HK-2 (cell line): ENCODE results near the gene DENND2D.

Source experiments
- DNase-seq: peaks from one replicate; pipeline ENCODE4 v3.0.0-alpha.2; 2018; ENCODE audit not compliant: unreplicated experiment

Gene DENND2D

GRCh38 chr1:111199881-111200801 lies at the start of gene DENND2D:
DENND2D (minus strand) TSS chr1:111200646; CDS start chr1:111200459, 187 bp downstream.
- DNase-seq, result no peak

DNA sequence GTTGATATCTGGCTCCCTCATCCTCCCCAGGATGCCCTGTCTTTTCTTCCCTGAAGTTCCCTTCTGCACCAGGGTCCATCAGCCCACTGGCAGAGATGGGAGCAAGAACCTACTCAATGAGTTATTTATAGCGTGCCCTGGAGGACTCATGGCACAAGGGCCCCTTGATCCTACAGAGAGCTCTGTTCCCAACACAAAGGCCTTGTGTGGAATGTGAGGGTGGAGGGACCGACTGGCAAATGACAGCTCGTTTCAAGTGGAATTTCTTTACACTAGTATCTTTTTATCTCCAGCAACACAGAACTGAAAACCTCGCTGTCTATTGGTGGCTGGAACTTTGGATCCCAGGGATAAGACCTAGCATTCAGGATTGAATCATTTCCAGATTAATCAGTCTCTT lies 49.5 kb upstream of the DENND2D start:
- DNase-seq, result no peak

- DNase-seq, result no peak
These were observed 46.8 kb upstream of the DENND2D start for GRCh38 chr1:111247125-111247838.

DNA sequence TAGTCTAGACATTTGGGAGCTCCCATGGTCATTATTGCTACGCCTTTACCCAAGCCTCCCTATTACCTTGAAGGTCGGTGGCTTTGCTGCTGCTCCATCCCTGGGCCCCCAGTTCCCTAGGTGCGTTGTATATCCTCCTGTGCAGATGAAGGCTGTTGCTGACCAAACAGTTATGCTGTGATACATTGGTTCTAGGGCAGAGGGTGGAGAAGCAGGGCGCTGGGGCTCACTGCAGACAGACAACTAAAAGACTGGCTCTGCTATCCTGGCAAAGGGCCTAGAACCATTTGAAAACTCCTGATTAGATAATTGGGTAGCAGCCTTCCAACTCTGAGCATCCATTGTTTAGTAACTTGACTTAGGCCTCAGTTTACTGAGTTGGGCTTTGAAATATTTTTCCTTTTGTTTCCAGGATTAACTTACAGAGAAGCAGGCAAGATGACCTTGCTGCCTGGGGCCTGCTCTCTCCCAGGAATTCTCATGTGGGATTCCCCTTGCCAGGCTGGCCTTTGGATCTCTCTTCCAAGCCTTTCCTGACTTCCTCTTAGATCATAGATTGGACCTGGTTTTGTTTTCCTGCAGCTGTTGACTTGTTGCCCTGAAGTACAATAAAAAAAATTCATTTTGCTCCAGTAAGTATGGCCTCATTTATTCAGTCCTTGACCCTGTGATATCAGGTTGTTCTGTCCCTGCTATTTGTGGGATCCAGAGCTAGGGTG lies 42.5 kb upstream of the DENND2D start:
- no peak for DNase-seq

DNA sequence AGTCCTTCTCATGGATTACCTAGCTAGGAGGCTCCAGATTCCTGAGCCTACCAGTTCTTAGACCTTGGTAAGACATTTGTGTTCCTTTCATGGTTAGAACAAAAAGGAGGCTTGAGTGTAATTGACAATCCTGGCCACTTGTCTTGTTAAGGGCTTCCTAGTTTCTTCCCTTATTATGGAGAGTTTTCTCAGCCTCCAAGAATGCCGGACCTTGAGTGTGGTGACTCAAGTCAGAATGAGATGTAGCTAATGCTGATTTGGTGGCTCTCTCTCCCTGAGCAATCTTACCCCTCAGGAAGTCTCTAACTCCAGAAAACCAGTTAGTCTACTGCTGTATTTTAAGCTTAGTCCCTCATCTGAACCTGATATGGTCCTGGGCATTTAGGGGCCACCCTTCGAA lies 41.4 kb upstream of the DENND2D start:
- no peak for DNase-seq

GRCh38 chr1:111238056-111238795 lies 37.8 kb upstream of the DENND2D start:
- DNase-seq, result no peak

- no peak for DNase-seq
These were observed 36.4 kb upstream of the DENND2D start for GRCh38 chr1:111236806-111237205.

DNA sequence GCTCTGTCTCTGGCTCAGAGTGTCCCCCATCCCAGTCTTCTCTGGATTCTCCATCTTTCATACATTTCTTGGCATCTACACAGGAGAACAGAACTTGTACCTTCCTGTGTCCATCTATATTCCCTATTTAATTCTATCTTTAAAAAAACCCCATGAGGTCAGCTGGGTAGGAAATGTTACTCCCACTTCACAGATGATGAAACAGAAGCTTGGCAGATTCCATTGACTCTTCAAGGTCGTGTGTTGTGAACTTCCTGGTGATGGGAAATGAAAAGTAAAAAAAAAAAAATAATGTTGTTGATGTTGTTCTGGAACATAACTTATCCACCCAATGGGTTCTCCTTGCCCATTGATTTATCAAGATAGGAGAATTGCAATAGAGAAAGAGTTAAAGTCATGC lies 35.9 kb upstream of the DENND2D start:
- no peak for DNase-seq

DNA sequence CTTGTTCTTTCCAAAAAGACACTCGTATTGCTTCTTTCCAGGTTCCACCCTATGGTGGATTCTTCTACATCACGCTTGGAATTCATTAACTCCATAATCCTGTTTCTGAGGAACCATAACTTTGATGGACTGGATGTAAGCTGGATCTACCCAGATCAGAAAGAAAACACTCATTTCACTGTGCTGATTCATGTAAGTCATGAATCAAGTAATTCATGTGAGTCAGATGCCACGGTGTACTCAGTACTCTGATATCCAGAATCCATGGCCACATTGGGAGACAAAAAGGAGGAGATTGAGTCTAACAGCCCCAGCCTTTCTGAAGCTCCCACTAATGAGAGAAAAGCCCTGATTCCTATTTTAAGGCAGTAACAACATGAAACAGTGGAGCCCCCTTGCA lies 34.4 kb upstream of the DENND2D start:
- DNase-seq, result no peak

GRCh38 chr1:111234258-111234657 lies 33.8 kb upstream of the DENND2D start:
- no peak for DNase-seq

GRCh38 chr1:111232134-111232533 lies 31.7 kb upstream of the DENND2D start:
- DNase-seq, result no peak

GRCh38 chr1:111228748-111229126 lies 28.3 kb upstream of the DENND2D start:
- no peak for DNase-seq

DNA sequence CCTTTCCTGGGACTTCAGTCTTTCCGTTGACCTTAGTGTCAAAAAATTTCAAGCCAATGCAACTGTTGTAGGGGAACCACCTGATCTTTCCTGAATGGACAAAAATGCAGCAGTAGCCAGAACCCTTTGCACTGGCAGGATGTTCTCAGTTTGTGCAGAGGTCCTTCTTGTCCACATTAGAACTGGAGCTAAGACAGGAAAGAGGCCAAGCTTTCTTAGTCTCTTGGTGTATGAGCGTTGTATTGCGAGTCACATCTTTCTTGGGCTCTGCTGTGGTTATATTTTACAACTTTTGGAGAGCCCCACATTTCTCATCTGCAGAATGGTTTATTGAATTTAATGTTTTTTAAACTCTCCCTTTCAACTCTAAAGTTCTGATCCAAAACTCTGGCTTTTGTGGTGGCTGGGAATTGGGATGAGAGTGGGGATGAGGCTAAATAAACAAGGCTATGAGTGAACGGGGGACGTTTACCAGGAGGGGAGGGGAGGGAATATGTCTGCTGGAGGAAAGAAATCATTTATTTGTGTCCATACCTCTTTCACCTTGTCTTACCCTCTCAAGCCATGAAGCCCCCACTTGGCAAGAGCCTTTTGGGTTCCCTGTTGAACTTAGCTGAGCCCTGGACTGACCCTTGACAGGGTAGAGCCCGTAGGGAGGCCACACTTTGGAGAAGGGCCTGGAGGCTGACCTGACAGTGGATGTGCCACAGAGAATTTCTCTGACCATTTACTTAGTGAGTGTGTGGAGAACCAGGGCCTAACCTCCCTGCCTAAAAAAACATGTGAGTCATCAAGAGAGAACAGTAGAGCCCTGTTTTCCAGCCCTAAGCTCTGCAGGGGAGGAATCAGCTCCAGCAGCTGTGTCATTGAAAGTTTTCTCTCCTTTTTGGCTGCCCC lies 27.7 kb upstream of the DENND2D start:
- no peak for DNase-seq

DNA sequence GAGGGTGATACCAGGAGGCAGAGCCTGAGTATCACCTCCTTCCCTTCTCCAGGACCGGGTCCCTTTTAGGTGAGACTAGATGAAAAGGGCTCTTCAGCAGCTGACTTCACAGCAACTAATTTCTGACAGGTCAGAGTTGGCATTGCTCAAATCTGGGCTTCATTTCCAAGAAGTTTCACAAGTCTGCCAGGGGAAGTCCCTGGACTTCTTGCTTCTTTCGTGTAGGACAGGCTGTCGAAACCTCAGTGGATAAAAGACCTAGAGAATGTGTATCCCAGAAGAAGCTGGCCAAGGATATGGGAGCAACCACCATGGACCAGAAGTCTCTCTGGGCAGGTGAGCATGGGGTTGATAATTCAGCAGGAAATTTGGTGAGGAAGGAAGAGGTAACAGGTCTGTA lies 27.0 kb upstream of the DENND2D start, which contains the start of gene CHI3L2:
TSS of gene CHI3L2 (plus strand) at position 280 of the 400 bp plus-strand sequence. CDS start at position 297, 17 bp downstream.
- no peak for DNase-seq

DNA sequence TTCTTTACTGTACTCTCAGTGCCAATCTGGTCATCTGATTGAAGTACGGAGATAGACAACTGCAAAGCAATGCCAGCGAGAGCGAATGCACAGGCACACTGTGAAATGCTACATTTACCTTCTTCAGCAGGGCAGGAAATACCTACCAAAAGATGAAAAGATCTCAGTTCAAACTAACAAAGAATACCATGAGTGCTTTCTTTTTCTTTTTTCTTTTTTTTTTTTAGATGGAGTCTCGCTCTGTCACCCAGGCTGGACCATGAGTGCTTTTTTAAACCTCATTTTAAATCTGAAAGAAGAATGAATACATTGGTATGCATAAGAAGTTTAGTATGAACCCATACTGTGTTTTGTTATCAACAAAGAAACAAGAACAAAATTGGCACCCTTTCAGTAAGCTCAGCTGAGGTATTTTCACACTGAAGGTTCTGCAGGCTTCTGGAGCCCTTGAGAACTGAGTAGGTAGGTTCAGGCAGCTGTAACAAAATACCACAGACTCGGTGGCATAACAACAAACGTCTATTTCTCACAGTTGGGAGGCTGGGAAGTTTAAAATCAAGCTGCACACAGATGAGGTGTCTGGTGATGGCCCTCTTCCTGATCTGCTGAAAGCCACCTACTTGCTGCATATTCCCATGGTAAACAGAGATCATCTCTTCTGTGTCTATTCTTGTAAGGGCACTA lies 25.4 kb upstream of the DENND2D start:
- DNase-seq, result no peak

DNA sequence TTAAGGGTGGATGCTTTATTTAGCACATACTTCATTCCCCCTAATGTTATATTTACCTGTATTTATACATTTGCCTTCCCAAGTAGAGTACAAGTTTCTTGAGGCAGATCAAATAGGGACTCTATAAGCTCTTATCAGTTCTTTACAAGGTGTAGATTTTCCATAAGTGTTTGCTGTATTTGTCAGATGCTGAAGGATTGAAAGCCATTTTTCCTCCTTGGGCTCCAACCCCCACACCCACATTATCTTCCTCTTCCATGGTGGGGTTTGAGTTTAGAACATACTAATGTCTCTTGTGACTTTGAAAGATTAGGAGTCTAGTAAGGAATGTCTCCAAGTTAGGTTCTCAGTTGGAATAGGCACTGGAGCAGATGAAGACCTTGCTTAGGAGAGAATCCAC lies 24.6 kb upstream of the DENND2D start:
- no peak for DNase-seq

DNA sequence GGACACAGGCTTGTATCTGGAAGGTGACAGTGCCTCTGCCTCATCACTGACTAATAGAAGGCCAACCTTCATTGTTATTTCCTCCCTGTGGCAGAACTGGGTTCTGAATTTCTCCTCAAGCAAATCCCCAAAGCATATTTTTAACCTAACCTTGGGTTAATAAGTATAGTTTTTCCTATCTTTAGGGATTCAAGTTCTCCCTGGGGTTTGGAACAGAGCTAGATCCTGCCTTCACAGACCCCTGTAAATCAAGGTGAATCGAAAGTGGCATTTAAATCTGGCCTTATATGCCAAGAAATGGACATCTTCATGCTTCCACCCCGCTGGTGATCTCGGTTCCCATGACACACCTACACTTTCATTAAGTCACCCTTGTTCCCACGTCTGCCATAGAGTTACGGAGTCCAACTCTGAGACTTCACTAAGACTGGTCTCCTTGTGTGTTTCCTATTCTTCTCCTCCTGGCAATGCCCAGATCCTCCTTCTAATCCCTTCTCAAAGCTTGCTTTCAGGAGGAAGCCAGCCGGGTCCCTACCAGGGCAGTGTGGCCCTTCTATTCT lies 22.8 kb upstream of the DENND2D start:
- no peak for DNase-seq

DNA sequence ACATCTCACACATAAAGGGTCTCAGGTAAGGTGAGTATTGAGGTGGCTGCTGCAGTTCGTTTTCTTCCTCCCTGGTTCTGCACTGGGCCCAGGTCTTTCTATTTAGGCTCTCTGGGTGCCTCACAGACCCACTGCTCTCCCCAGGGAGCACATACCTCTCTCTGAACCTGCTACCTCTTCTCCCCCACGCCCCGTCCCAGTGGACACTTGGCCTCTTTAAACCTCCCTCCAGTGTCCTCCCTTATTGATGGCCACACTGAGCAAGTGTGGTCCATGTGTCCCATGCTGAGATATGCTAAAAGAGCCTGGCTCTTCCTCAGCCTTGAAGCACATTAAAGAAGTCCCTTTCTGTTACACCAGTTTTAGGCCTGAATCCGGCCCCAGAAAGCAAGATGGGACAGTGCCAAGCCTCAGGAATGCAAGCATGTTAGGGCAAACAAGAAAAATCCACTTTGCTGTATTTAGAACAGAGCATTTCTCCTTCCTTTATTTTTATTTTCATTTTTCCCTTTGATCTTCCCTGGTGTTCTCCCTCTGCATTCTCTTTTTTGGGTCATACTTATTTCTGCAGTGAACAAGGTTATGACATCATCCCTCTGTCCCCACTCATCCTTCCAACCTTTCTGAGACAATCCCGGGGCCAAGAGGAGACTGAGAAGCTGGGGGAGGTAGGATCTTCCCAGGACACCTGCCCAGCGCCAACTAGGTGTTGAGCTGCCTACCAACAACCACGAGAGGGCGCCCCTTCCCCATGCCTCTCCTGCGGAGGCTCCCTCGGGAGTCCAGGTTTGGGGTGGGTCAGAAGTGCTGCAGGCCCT lies 22.1 kb upstream of the DENND2D start:
- DNase-seq, result peak; percentile 63
